HepG2 (cell line): Measurements from ENCODE around the gene PRKACA. TPM values are rescaled to one million over a fixed set of nuclear protein-coding genes. Genes with fewer than 3 reads are reported as not detected.
A peak's percentile ranks its signal among the peaks of the same experiment; 100 is the strongest.

Experiments
- AGO1 ChIP-seq: fragments of 200-400 bp; formaldehyde crosslinking; IDR thresholded peaks from 2 replicates; pipeline ENCODE4 v1.6.1; 2017; ENCODE audit warnings: mild to moderate bottlenecking, low read depth, low read length, moderate library complexity; ENCODE audit not compliant: poor library complexity, severe bottlenecking
- HBP1 ChIP-seq: IDR thresholded peaks from 2 replicates; pipeline ENCODE4 v1.6.1; 2016; ENCODE audit warnings: low read depth, control low read depth
- HCFC1 ChIP-seq: fragments of 150-350 bp; IDR thresholded peaks from 2 replicates; pipeline ENCODE4 v1.6.1; 2014; ENCODE audit warnings: low read depth, low read length
- HNRNPLL ChIP-seq: fragments of 200-400 bp; formaldehyde crosslinking; IDR thresholded peaks from 2 replicates; pipeline ENCODE4 v1.6.1; 2017; ENCODE audit warnings: mild to moderate bottlenecking, low read depth, low read length; ENCODE audit not compliant: poor library complexity, severe bottlenecking
- IRF2 ChIP-seq: IDR thresholded peaks from 2 replicates; pipeline ENCODE4 v1.6.1; 2018; ENCODE audit warnings: missing genetic modification reagents, missing compliant biosample characterization
- PRMT3 ChIP-seq: sonication (generic); formaldehyde crosslinking; IDR thresholded peaks from 2 replicates; pipeline ENCODE4 v1.8.1; 2022; ENCODE audit warnings: low read depth, mild to moderate bottlenecking, moderate library complexity, missing genetic modification reagents, borderline replicate concordance
- SP1 ChIP-seq, 2 experiments: fragments of 450-650 bp in 1 of 2; sonication (generic) in 1 of 2; formaldehyde crosslinking in 1 of 2; IDR thresholded peaks; 2 replicates each; pipeline versions ENCODE4 v1.4.0 to v1.6.1; 2016 to 2020; ENCODE audit warnings: missing genetic modification reagents in 1 of 2
- SUZ12 ChIP-seq: fragments of 150-350 bp; IDR thresholded peaks from 2 replicates; pipeline ENCODE4 v1.6.1; 2014; ENCODE audit warnings: low read depth, low read length
- ZBTB14 ChIP-seq: sonication (generic); formaldehyde crosslinking; IDR thresholded peaks from 2 replicates; pipeline ENCODE4 v1.4.0; 2020; ENCODE audit warnings: missing genetic modification reagents
- ZNF329 ChIP-seq: sonication (generic); formaldehyde crosslinking; IDR thresholded peaks from 2 replicates; pipeline ENCODE4 v1.9.0; 2021; ENCODE audit warnings: low read depth, mild to moderate bottlenecking, missing genetic modification reagents
- ZNF432 ChIP-seq: sonication (generic); formaldehyde crosslinking; IDR thresholded peaks from 2 replicates; pipeline ENCODE4 v1.5.0; 2020; ENCODE audit warnings: missing genetic modification reagents, mild to moderate bottlenecking, borderline replicate concordance
- ZNF770 ChIP-seq: sonication (generic); formaldehyde crosslinking; IDR thresholded peaks from 2 replicates; pipeline ENCODE4 v1.5.0; 2020; ENCODE audit warnings: mild to moderate bottlenecking, missing genetic modification reagents
- ZSCAN25 ChIP-seq: sonication (generic); formaldehyde crosslinking; IDR thresholded peaks from 2 replicates; pipeline ENCODE4 v1.8.0; 2022; ENCODE audit warnings: mild to moderate bottlenecking, missing genetic modification reagents
- ZZZ3 ChIP-seq: sonication (generic); formaldehyde crosslinking; IDR thresholded peaks from 2 replicates; pipeline ENCODE4 v1.4.0; 2020; ENCODE audit warnings: missing genetic modification reagents, mild to moderate bottlenecking, borderline replicate concordance
- polyA plus RNA-seq, 8 experiments: library from polyadenylated mRNA; depleted of rRNA in 3 of 8; stranded (reverse) in 7 of 8; unstranded in 1 of 8; fragments of >200 nt; fragmentation: Illumina TruSeq in 4 of 8; extraction: Trizol in 4 of 8; gene quantifications; 2 replicates each; pipeline versions ENCODE4 v1.2.1 to v1.2.3, GENCODE V29; 2011 to 2016; ENCODE audit warnings: low read depth in 4 of 8, missing spikeins in 1 of 8, mixed read lengths in 1 of 8; ENCODE audit not compliant: insufficient read depth in 1 of 8
- total RNA-seq, 5 experiments: library from RNA; depleted of rRNA; stranded (reverse); fragments of >200 nt; fragmentation: Illumina TruSeq; extraction: Trizol; gene quantifications; 2 replicates each; pipeline ENCODE4 v1.2.3, GENCODE V29; 2016; ENCODE audit warnings: low read depth in 1 of 5
- TF ChIP-seq, protein P1 (sequence below): sonication (generic); formaldehyde crosslinking; IDR thresholded peaks from 2 replicates; pipeline ENCODE4 v1.9.0; 2022; ENCODE audit warnings: low read depth, missing genetic modification reagents

The PRKACA gene
- total and polyA plus RNA-seq, 2 of the 13 experiments (the other 11 are each of a cell fraction or from before 2014, with no cell fraction given) = 11.0 to 18.2 TPM

- no peak for TF ChIP-seq HBP1
- peak; percentile 90 for TF ChIP-seq IRF2
- TF ChIP-seq ZNF329 (CRISPR knock-in tag) = no peak
- TF ChIP-seq, protein P1, sequence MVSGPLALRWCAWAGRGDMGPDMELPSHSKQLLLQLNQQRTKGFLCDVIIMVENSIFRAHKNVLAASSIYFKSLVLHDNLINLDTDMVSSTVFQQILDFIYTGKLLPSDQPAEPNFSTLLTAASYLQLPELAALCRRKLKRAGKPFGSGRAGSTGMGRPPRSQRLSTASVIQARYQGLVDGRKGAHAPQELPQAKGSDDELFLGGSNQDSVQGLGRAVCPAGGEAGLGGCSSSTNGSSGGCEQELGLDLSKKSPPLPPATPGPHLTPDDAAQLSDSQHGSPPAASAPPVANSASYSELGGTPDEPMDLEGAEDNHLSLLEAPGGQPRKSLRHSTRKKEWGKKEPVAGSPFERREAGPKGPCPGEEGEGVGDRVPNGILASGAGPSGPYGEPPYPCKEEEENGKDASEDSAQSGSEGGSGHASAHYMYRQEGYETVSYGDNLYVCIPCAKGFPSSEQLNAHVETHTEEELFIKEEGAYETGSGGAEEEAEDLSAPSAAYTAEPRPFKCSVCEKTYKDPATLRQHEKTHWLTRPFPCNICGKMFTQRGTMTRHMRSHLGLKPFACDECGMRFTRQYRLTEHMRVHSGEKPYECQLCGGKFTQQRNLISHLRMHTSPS (CRISPR knock-in tag) = 0 out of 2 replicates have a peak, but pooled peaks have one; percentile 16
- TF ChIP-seq ZNF432 (CRISPR knock-in tag) = no peak
- peak; percentile 89 for TF ChIP-seq AGO1
- TF ChIP-seq ZNF770 (CRISPR knock-in tag) = 0 out of 2 replicates have a peak, but pooled peaks have one; percentile 23
- peak; percentile 13; the same call in 1 of the 2 replicates for TF ChIP-seq ZSCAN25
- peak; percentile 91 for TF ChIP-seq HCFC1
- TF ChIP-seq ZBTB14 (CRISPR knock-in tag) = no peak
- no peak for TF ChIP-seq PRMT3 (CRISPR knock-in tag)
- no peak for TF ChIP-seq SP1 (IDR thresholded peaks at IDR 0.05)
- TF ChIP-seq SP1 (CRISPR knock-in tag; IDR thresholded peaks at IDR 0.05) = peak; percentile 95
- peak; percentile 73 for TF ChIP-seq HNRNPLL
- TF ChIP-seq SUZ12 = peak; percentile 64
- no peak for TF ChIP-seq ZZZ3 (CRISPR knock-in tag)
Measured at GRCh38 chr19:14080887-14081796, 36.4 kb downstream of the PRKACA start (continued).
